DOHH2 (cell line): Measurements from ENCODE around the gene MXD3.

Experiments
- CTCF ChIP-seq: fragments of 200-600 bp; sonication (generic); IDR thresholded peaks from one replicate; pipeline ENCODE4 v1.5.1; 2014; ENCODE audit warnings: antibody characterized with exemption, mild to moderate bottlenecking, low read depth, low read length; ENCODE audit not compliant: poor library complexity, severe bottlenecking
- EZH2phosphoT487 ChIP-seq: fragments of 200-600 bp; sonication (generic); IDR thresholded peaks from 2 replicates; pipeline ENCODE4 v1.6.1; 2017; ENCODE audit warnings: borderline replicate concordance, mild to moderate bottlenecking, antibody characterized with exemption, low read length, moderate library complexity, mixed read lengths

GRCh38 chr5:177314376-177315342 lies 3.0 kb upstream of the MXD3 start:
- TF ChIP-seq CTCF (no peak), EZH2phosphoT487 (no peak)
